DMS53 (cell line): ENCODE measurements around the gene CGN.
A peak's percentile ranks its signal among the peaks of the same experiment; 100 is the strongest.

Source experiments
- DNase-seq: peaks from one replicate; lab custom pipeline; 2025; lab: John Stamatoyannopoulos, UW

CGN gene, protein sequence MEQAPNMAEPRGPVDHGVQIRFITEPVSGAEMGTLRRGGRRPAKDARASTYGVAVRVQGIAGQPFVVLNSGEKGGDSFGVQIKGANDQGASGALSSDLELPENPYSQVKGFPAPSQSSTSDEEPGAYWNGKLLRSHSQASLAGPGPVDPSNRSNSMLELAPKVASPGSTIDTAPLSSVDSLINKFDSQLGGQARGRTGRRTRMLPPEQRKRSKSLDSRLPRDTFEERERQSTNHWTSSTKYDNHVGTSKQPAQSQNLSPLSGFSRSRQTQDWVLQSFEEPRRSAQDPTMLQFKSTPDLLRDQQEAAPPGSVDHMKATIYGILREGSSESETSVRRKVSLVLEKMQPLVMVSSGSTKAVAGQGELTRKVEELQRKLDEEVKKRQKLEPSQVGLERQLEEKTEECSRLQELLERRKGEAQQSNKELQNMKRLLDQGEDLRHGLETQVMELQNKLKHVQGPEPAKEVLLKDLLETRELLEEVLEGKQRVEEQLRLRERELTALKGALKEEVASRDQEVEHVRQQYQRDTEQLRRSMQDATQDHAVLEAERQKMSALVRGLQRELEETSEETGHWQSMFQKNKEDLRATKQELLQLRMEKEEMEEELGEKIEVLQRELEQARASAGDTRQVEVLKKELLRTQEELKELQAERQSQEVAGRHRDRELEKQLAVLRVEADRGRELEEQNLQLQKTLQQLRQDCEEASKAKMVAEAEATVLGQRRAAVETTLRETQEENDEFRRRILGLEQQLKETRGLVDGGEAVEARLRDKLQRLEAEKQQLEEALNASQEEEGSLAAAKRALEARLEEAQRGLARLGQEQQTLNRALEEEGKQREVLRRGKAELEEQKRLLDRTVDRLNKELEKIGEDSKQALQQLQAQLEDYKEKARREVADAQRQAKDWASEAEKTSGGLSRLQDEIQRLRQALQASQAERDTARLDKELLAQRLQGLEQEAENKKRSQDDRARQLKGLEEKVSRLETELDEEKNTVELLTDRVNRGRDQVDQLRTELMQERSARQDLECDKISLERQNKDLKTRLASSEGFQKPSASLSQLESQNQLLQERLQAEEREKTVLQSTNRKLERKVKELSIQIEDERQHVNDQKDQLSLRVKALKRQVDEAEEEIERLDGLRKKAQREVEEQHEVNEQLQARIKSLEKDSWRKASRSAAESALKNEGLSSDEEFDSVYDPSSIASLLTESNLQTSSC

DNA sequence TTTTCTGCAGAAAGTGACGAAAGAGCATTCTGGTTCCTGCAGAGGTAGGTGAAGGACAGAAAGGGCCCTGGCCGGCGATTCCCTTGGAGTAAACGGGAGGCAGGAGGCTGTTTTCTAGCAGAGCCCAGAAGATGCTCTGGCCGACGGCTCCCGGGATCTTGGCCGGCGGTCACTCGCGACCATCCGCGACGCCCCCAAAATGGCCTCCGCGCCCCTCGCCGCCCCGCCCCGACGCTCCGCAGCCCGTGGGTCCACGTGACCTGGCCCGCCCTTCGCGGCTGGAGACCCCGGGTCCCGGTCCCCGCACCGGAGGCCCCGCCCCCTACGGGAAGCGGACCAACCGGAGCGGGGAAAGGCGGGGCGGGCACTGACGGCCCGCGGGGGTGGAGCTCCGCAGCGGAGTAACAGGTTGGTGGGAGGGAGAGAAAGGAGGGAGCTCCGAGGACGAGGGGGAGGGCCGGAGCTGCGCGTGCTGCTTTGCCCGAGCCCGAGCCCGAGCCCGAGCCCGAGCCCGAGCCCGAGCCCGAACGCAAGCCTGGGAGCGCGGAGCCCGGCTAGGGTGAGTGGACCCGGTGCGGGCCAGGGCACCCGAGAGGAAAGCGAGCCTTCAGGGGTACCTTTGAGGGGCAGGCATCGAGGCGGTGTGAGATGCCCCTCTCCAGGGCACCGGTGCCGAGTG is at the start of gene CGN:
TSS of gene CGN (plus strand) at position 431 of the 679 bp plus-strand sequence. CDS start 7,133 bp downstream, outside the sequence.
- DNase-seq, result peak; percentile 98

DNA sequence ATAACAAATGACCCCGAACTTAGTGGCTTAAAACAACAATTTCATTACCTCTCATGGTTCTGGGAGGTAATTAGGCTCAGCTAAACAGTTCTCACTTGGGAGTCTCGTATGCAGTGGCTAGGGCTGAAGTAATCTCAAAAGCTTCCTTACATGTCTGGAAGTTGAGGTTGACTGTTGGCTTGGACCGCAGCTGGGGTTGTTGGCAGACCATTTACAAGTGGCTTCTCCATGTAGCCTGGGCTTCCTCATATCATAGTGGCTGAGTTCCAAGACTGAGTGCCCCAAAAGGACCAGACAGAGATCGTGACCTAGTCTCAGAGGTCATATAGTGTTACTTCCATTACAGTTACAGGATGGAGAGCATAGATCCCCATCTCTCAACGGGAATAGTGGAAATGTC is 49.5 kb upstream of the CGN start:
- no peak for DNase-seq

DNA sequence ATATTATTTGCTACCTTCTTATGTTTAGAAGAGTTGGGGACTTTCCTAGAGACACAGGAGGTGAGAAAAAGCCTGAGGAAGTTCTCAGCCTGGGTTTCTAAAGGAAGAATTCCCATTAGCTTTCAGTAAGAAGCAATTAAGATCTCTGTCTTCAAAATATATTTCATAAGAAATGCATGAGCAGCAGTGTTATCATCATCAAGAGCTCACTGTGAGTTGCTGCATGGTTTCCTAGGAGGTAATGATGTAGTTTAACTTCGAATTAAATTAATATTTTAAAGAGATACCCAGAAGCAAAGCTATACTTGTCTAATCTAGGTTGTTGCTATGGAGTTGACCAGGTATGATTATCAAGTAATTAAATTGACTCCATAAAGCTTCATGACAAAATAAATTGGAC is 46.2 kb upstream of the CGN start:
- DNase-seq, result no peak

DNA sequence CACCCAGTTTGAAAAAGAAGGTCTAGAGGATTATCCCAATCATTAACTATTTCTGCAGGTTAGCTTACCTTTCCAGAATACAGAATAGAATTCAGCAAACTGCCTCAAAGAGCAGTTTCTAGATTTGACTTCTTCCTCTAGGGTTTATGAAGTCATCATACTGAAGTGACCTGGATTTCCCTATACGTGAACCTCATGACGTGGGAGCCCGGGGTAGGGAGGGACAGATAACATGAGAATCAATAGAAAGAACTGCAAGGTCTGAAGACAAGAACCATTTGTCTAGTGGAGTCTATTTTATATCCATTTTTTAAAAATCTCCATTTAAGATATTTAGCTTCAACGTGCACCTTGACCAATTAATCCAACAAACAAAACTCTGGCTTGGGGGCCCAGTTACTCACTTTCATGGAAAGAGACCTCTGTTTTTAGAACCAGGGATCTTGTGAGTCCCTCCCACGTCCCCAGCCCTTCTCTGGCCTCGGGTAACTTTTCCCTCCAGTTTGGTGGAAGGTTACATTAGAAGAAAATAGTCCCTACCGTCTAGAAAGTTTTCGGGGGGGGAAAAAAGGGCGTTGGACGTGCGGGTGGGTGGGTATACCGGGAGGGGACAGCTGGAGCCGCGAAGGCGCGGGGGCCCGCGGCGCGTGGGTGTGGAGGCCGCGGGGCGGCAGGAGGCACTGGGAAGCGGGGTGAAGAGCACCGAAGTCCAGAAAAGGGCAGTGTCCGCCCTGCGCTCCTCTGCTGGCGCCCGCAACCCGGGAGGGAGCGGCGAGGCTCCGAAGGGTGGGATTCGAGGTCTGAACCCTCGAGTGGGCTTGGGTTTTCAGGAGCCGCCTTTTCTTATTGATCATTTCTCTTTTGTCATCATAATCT is 38.1 kb upstream of the CGN start:
- DNase-seq, result peak; percentile 84

DNA sequence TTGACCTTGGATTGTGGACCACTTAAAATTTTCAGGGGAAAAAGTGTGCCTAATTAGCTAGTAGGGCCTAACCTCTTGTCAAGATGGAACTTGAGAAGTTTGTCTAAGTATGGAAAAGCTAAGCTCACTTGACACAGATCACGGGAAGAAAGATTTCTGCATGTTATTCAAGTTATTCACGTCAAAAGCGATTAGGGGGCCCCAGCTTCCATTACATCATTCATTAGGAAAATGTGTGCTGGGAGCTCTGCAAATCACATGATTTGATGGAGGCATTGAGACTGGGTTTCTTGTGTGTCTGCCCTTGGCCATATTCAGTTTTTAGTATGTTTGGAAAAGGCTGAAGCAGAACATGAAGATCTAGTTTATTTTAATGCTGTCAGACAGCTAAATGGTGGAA is 36.4 kb upstream of the CGN start:
- DNase-seq, result no peak

DNA sequence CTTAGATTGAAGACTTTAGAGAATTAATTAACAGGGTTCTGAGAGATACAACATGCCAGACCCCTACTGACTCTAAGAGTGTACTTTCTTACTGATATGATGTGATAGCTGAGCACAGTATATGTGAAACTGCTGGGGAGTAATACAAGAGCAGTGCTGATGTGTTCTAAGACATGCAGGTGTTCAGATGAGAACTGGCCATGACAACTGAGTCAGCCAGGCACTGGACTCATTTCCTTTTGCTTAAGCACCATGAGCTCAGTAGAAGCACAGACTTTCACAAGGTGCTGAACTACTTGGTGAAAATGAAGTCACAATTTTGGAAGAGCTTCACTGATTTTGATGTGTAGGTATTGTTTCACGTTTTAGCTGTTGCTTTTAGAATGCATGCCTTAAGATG is 36.0 kb upstream of the CGN start:
- DNase-seq, result no peak

DNA sequence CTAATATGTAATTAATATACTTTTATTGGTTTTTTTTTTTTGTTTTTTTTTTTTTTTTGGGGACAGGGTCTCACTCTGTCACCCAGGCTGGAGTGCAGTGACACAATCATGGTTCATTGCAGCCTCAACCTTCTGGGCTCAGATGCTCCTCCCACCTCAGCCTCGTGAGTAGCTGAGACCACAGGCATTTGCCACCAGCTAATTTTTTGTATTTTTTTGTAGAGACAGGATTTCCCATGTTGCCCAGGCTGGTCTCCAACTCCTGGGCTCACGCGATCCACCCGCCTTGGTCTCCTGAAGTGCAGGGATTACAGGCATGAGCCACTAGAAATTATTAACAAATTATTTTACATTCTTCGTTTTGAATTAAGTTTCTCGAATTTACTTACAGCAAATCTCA is 35.1 kb upstream of the CGN start:
- DNase-seq, result no peak

DNA sequence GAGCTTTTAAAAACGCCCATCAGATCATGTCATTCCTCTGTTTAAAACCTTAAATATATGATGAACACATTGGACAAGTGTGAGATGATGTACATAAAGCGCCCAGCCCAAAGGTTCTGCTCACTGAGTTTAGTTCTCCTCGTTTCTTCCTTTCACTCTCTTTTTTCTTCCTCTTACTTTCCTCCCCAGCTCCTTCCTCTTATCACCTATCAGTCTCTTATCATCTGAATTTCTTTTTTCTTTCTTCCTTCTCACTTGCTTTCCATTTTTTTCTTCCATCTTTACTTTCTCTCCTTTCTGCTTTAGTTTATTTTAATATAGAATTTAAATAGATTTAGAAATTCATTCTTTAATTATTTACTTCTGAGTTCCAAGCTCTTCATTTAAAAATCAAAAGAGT is 34.1 kb upstream of the CGN start:
- no peak for DNase-seq

DNA sequence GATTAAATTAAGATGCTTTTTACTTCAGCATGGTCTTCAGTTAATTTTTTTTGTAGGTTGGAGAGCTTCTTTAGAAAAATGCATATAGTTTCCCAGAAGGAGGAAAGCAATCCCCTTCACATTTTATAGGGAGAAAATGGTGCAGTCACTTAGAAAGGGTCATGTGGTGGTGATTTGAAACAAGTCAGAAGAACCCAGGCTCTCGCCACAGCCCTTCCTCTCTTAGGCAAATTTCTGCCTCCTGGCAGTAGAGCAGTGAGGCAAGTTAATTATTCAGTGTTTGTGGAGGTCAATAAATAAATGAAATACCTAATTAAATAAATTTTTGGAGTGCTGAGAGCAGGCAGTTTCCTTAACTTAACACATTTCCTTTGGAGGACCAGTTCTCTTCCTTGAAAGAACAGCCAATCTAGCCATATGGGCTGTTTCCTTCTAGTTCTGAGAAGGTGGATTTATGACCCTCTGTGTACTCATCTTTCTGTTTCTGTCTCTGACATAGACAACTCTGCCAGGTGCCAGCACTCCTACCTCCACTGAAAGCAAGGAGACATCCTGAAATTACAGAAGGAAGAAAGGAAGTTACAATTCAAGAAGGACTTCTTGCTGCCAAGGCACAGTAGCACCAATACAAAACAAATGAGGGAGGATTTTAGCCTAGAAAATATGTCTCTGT is 32.9 kb upstream of the CGN start:
- DNase-seq, result no peak

DNA sequence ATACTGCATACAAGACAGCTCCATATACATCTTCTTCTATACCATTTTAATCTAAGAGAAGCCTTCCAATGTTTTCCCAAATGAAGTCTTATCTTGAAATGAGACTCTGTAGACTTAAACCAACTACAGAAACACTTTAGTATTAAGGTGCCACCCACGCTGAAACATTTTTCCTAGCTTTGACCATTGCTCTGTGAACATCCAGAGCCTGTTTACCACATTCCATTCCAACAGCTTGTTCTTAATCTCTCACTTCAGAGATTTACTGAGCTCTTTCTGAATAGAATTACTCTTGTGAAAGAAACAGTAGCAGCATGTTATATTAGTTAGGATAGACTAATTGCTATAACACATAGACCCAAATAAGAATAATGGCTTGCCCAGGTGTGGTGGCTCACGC is 32.3 kb upstream of the CGN start:
- no peak for DNase-seq

DNA sequence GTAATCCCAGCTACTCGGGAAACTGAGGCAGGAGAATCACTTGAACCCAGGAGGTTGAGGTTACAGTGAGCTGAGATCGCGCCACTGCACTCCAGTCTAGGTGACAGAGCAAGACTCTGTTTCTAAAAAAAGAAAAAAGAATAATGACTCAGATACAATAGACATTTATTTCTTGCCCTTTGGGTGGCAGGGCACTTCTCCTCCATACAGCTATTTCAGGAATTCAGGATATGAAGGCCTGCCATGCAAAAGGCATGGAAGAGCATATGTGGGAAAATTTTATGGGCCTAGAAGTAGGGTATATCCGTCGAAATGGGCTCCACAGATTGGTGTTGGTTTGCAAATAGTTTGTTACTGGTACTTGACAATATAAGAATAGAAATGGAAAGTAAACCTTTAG is 31.7 kb upstream of the CGN start:
- no peak for DNase-seq

DNA sequence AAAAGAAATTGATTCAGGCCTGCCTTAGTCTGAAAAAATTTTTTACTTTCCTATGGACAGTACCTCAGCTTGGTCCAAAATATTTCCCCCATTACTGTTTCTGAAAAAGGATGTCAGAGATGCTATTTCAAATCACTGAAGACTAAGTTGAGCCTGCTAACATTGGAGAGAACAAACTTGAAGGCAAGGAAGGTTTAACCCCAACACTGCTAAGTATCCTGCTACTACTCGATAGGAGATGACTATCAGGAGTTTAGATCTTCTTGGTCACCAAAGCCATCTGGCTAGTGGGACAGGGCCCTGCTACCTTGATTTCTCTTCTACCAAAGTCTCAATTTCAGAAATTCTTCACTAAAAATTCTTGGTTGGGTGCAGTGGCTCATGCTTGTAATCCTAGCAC is 29.2 kb upstream of the CGN start:
- DNase-seq, result no peak

DNA sequence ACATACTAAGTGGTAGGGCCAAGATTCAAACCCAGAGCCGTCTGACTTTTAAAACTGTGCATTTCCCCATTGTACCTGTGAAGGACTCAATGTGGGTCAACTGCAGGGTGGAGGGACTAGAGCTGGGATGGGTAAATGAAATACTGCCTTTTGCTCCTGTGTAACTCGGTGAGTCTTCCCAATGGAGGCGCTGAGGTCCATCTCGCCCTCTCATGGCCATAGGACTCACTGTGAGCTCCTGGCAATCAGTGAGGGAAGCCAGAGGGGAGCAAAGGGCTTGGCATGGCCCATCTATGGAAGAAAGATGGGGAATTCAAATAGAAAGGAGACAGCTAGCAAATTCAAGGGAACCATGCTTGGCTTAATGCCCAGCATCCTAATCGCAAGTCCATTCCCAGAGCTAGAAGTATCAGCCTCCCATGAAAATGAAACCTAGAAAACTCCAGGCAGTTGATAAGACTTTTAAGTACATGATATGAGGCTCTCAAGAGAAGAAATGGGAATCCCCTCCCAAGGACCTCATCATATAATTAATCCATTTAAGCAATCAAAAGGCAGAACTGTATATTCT is 25.4 kb upstream of the CGN start:
- peak; percentile 15 for DNase-seq

DNA sequence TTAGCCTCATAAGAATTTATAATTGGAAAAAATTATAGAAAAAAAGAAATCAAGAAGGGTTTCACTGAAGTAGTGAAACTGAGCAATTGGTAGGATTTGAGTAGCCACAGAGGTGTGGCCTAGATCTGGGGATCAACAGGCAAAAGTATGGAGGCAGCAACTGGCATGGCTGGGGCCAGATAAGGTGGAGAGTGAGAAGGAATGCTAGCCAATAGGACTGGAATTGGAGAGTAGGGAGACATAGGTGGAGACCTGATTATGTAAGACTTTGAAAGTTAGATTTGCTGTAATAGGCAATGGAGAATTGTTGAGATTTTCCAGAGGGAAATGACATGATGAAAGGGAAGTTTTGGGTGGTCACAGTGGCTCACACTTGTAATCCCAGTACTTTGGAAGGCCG is 24.6 kb upstream of the CGN start:
- DNase-seq, result no peak

DNA sequence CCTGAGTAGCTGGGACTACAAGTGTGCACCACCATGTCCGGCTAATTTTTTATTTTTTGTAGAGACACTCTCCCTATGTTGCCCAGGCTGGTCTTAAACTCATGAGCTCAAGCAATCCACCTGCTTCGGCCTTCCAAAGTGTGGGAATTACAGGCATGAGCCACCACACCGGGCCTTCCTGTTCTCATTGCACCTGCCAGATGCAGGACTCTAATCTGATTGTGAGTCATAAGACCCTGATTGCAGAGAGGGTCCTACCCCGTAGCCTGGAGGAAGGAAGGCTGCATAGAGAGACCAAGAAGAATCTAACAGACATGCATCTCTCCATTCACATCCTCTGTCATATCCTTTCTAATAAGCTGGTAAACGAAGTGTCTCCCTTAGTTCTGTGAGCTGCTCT is 19.5 kb upstream of the CGN start:
- peak; percentile 46 for DNase-seq

DNA sequence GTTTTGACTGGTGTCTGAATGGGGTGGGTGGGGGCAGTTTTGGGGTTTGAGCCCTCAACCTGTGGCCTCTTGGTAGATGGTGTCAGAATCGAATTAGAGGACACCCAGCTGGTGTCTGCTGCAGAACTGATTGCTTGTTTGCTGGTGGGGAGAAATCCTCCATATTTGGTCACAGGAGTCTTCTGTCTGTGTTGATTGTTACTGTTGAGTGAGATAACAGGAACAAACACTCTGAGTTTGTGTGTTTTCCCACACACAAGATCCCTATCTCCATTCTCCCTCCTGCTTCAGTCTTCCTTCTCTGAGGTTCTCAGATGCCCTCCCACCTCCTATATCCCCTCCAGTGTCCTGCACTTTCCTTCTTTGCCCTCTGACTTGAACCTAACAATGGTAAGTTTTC is 19.1 kb upstream of the CGN start:
- DNase-seq, result peak; percentile 76

DNA sequence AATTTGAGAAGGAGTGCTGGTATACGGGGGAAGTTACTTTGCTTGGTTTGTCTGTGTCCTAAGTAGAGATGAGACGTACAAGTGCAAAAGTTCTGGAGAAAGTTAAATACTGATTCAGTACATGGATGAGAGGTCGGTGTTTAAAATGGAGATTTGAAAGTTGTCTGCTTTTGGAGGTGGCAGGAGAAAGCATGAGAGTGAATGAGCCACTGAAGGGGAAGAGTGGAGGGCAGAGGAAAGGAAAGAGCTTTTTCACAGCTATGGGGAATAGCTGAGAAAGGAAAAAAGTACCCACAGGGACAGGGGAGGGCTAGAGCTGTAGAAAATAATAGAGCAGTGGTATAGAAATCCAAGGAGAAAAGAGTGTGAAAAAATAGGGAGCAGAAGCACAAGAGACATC is 18.1 kb upstream of the CGN start:
- no peak for DNase-seq

DNA sequence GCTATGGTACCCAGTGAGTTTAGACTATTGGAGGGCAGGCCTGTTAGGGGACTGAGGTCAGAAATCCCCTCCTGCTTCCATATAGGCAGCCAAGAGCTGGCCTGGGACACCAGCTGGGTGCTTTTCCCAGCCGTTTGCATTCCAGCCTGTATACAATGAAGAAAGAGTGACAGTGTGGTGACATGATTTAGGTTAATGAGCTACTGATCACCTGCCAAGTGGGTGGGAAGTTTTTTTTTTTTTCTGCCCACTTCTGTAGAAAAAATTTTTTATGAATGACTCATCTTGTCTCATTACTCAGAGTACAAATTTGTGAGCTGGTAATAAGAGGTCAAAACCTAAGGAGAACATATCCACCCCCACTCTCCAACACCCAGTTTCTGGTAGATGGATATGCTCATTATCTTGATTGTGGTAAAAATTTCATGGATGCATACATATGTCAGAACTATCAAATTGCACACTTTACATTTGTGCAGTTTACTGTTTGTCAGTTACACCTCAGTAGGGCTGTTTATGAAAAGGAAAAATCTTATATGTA is 16.4 kb upstream of the CGN start:
- peak; percentile 89 for DNase-seq

DNA sequence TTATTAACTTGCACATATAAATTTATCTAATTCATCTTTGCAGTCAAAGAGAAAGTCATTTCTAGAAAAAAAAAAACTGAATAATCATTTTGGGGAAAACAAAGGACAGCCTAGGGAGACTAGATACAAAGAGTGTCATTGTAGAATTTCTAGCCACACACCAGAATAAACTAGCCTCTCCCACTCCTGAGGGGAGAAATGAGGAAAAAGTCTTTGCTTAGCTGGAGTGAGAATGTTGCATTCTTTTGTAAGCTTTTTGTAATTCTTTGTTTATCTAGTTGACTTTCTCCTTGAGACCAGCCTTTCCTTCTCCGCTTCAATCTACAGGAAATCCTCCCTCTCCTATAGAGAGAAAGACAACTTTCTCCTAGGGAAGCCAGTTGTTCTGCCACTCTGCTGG is 15.9 kb upstream of the CGN start:
- DNase-seq, result no peak

DNA sequence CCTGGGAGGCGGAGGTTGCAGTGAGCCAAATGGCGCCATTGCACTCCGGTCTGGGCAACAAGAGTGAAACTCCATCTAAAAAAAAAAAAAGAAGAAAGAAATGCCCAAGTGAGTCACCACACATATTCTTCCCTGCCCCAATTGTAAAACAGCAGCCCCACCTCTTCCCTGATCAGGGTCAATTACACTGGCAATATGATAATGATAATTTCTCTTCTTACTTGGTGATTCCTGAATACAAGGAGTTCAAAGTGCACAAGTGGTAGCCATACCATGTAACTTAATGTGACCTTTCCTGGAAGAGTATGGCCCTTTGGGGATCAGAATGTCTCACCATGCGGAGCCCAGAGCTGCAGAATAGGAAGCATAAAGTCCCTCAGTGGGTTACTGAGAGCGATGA is 11.8 kb upstream of the CGN start:
- DNase-seq, result no peak
